ENCODE measurements around the gene MRPS9.

MRPS9 gene

DNA sequence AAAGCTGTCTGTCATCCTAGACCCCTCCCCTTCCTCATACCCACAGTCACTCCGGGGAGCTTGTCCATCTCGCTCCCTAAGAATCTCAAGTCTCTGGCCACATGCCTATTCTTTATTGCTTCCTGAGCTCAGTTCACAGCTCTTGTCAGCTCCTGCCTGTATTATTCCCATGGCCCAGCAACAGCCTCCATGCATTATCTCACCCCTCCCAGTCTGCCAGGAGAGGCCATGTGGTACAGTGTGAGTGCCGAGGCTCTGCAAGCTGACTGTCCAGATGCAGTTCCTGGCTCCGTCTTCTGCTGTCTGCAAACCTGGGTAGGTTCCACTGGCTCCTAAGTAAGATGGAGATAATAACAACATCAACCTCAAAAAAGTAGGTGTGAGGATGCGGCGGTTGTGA lies 79.7 kb downstream of the MRPS9 start:
- DNase-seq (ENCODE audit: insufficient read length, low spot score) (no peak), FAIRE-seq (no peak)

DNA sequence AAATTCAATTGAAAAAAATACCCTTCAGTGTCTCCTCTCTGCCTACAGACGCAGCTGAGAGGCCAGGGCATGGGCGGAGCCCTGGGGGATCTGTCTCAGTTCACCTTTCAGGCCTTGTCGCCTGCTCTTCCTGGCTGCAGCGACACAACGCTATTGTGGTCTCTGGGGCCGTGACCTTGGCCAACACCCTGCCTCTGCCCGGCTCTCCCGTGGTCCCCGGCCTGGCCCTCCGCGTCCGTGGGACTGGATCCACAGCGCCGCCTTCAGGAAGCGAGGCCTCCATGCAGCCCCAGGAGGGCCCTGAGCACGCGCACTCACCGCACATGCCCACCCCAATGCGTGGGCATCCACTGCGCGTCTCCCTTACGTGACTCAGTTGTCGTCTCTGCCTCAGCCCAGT lies 81.1 kb downstream of the MRPS9 start:
- DNase-seq (ENCODE audit: insufficient read length, low spot score) (no peak), FAIRE-seq (no peak)

- FAIRE-seq (no peak), DNase-seq (ENCODE audit: insufficient read length, low spot score) (no peak)
Observed at GRCh38 chr2:105121434-105121833, 83.6 kb downstream of the MRPS9 start.

DNA sequence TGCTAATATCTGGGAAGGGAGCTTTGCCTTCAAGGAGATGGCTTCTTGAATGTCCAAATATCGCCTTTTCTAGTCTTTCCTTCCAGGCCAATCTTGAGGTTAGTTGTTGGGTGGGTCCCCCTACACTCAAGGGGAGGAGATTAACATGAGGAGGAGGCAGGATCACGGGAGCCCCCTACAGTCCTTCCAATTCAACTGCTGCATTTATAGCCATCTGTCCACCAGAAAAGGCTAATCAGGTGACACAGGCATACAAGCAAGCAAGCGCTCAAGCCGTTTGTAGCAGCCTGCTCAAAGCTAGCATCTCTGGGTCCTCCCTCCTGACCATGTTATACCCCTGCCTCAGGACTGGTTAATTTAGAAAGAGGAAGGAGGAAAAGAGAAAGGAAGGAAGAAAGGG lies 87.6 kb downstream of the MRPS9 start:
- FAIRE-seq (no peak), DNase-seq (ENCODE audit: insufficient read length, low spot score) (no peak)

DNA sequence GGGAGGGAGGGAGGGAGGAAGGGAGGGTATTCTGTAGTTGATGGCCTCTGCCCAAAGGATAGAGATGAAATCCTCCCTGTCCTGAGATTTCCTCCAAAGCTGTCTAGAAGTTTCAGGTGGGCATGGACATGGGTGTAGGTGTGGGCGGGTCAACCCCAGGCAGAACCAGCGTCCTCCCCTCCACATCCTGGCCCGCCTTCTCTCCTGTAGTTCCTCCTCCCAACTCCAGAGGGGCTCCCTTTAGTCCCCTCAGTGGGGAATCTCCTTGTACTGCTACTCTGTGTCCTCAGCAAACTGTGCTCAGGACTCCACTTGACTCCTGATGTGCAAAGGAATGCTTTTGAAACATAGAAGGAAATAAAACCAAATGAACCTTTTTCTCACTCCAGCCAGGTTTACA lies 88.1 kb downstream of the MRPS9 start:
- FAIRE-seq: no peak
- DNase-seq (ENCODE audit: insufficient read length, low spot score): no peak

- DNase-seq (ENCODE audit: insufficient read length, low spot score): no peak
- no peak for FAIRE-seq
Observed at GRCh38 chr2:105126336-105126735, 88.5 kb downstream of the MRPS9 start.

GRCh38 chr2:105127289-105127915 lies 89.5 kb downstream of the MRPS9 start:
- DNase-seq (ENCODE audit: insufficient read length, low spot score) (no peak), FAIRE-seq (no peak)

- FAIRE-seq: no peak
- DNase-seq (ENCODE audit: insufficient read length, low spot score): no peak
Observed at GRCh38 chr2:105129722-105130232, 91.9 kb downstream of the MRPS9 start.

- no peak for FAIRE-seq
Observed at GRCh38 chr2:105130546-105130945, 92.7 kb downstream of the MRPS9 start.

GRCh38 chr2:105134081-105134480 lies 96.2 kb downstream of the MRPS9 start:
- FAIRE-seq (no peak), DNase-seq (ENCODE audit: insufficient read length, low spot score) (no peak)

More at GRCh38 chr2:105130546-105130945, 92.7 kb downstream of the MRPS9 start:
- DNase-seq (ENCODE audit: insufficient read length, low spot score): no peak

DNA sequence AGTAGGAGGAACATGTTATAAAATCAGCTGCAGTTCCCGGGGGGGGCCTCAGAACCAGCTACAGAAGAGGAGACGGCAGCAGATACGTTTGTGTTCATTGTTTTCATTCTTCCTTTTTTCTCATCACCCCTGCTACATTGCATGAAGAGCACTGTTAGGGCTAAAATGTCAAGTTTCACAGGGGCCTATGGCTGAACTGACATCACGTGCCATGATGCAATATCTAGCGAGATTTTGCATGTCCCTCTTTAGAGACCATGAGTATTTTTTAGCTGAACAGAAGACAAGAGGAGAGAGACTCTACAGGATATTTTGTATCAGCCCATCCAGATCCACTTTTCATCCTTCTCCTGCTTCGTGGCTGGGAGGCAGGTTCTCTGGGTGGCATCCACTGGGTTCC lies 97.6 kb downstream of the MRPS9 start:
- DNase-seq (ENCODE audit: insufficient read length, low spot score) (no peak), FAIRE-seq (no peak)

- DNase-seq (ENCODE audit: insufficient read length, low spot score) (no peak), FAIRE-seq (no peak)
Observed at GRCh38 chr2:105136394-105136793, 98.5 kb downstream of the MRPS9 start.

DNA sequence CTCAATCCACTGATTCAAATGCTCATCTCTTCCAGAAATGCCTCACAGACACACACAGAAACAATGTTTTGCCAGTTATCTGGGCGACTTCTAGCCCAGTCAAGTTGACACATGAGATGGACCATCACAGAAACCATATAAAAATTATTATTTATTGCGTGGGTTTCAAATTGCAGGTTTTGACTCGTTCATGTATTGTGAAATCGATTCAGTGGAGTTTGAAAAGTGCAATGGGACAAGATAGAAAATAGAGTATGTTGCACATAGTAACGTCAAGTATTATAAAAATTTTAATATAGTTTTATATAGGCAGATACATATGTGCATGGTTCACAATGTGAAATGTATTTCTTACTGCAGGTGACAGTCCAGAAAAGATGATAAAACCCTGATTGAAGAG lies 100.8 kb downstream of the MRPS9 start:
- no peak for DNase-seq (ENCODE audit: insufficient read length, low spot score)
- no peak for FAIRE-seq

DNA sequence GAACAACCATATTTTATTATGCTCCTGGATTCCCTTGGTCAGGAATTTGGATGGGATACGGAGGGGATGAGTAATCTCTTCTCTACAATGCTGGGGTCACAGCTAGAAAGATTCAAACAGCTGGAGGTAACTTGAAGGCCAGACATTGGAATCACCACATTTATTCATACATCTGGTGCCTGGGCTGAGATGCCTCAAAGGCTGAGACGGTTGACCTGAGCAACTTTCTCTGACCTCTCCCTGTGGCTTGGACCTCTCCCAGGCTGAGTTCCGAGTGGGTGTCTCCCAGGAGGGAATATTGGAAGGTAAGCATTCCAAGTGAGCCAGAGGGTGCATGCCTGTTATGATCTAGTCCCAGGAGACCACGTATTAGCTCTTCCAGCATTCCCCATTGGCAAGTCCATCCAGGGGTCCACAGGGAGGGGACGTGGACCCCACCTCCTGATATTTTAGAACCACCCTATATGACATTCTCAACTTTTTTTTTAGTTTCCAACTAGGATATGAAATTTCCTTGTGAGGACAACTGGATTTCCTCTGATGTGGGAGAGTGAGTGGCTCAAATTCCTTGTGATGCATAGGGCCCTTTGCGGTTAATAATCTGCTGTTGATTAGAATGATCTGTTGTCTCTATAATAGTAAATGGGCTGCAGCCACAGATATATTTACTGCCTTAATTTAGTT lies 101.8 kb downstream of the MRPS9 start:
- DNase-seq (ENCODE audit: insufficient read length, low spot score): no peak
- FAIRE-seq: peak; percentile 66

- DNase-seq (ENCODE audit: insufficient read length, low spot score): no peak
- no peak for FAIRE-seq
Observed at GRCh38 chr2:105140240-105140568, 102.3 kb downstream of the MRPS9 start.

DNA sequence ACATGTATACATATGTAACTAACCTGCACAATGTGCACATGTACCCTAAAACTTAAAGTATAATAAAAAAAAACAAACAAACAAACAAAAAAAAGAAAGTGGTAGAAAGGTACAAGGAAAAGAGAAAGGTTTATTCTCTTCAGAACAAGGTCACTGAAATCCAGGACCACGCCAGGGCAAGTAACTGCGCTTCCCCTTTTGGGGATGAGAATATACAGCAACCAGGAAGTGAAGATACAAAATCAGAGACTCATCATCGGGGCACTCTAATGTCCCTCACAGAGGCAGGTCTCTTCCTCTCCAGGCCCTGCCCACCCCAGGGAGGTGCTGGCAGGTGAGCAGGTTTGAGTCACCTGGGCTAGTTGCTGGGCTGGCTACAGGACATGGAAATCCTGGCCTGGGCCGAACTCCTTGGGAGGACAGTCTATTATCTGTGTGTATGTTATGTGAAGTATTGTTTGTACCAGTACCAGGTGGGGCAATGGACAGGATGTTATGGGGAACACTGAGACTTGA lies 103.3 kb downstream of the MRPS9 start:
- FAIRE-seq (no peak), DNase-seq (ENCODE audit: insufficient read length, low spot score) (no peak)

DNA sequence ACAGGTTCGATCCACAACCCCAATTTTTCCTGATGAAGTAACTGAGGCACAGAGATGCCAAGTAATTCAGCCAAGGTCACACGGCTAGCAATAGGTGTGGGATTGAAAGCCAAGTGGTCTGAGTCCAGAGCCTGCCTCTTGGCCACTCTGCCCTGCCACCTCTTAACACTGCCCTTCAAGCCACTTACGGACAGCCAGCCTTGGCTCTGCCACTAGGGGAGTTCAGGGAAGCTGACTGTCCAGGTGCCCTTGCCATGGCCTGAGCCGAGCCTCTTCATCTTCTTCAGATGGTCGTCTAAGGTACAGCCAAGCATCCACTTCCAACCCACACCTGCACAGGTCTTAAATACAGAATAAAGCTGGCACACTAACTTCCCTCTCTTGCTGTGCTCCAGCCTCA lies 104.4 kb downstream of the MRPS9 start:
- no peak for DNase-seq (ENCODE audit: insufficient read length, low spot score)
- no peak for FAIRE-seq

DNA sequence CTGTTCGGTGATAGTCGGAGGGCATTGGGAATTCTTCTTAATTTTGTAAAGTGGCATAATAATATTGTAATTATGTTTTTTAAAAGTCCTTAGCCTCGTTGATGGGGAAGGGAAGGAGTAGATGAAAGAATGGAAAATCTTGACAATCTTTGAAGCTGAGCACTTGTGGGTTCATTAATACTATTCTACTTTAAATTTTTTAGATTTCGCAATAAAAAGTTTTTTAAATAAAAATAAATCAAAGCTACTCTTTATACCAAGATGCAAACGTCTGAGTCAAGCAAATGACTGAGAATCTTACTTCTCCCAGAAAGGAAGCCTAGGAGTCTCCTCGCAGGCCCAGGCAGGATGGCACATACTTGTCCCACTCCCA lies 105.2 kb downstream of the MRPS9 start:
- FAIRE-seq (no peak), DNase-seq (ENCODE audit: insufficient read length, low spot score) (no peak)

DNA sequence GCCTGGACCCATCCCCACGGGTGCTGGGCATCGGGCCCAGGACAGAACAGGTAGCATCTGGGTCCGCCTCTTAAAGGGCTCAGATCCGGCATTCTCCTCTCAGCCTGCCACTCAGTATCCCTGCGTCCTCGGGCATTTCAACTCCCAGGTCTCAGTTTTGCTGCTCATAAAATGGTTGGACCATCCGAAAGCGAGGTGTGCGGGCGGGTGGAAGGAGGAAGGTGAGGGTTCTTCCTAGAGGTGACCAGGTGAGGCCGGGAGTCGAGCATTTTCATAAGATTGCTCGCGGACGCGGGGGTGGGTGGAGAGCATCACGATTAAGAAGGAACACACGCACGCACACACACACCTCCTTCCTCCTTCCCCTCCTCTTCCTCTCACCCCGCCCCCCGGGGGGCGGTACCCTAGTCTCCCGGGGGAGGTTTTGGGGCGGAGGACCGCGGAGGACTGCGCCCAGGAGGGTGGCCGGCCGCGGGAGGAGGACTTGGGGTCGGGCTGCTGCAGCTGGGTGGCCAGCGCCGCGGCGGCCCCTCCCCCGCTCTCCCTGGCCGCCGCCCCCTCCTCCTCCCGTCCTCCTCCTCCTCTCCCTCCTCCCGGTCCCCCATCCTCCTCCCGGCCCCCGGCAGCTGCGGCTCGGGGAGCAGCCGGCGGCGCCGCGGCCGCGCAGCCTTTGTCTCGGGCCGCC lies 105.7 kb downstream of the MRPS9 start:
- FAIRE-seq: peak; percentile 28
- DNase-seq (ENCODE audit: insufficient read length, low spot score): peak; percentile 52

DNA sequence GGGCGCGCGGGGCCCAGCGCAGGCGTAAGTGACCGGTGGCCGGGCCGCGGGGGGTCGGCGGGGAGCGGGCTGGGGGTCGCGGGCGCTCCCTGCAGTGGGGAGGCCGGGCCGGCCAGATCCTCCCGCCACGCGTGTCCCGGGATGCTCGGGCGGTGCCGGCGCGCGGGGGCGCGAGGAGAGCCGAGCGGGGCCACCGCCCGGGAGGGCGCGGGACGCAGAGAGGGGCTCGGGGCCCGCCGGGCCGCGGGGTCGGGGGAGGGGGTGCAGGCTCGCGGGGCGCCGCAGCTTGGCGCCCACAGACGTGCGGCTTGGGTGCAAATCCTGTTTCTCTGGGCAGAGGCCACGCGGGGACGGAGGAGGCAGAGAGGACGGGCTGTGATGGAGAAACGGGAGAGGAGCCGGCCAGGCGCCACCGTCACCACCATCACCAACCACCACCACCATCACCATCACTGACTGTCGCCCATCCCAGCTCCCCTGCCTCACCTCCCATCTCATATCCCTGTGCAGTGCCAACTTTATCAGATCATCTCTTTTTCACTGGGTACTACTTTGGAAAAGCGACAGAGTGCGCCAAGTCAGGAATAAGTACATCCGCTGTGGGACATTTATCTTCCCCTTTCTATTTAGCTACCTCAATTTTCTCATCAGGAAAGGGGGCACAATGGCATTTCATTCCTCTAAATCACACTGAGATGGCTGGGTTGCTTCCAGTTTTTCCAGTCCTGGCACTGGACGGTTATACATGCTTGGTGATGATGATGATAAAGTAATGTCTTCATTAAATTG lies 106.5 kb downstream of the MRPS9 start:
- FAIRE-seq (no peak), DNase-seq (ENCODE audit: insufficient read length, low spot score) (no peak)

- no peak for DNase-seq (ENCODE audit: insufficient read length, low spot score)
- no peak for FAIRE-seq
Observed at GRCh38 chr2:105144941-105145300, 107.1 kb downstream of the MRPS9 start.
